ENCODE data around the gene OR52I1. TPM values are rescaled to one million over a fixed set of nuclear protein-coding genes. Genes with fewer than 3 reads are reported as not detected.

Gene OR52I1
- total RNA-seq, result not detected in 2 replicates

GRCh38 chr11:4593739-4594138 is at the start of gene OR52I1:
OR52I1 (plus strand) TSS chr11:4594039; CDS start chr11:4594039, 0 bp downstream.

GRCh38 chr11:4544891-4545290 is 48.9 kb upstream of the OR52I1 start, which contains the start of gene OR52M1:
OR52M1 (plus strand) TSS chr11:4545191; CDS start chr11:4545191, 0 bp downstream.

GRCh38 chr11:4581443-4581842 is 12.4 kb upstream of the OR52I1 start, which contains the start of gene OR52I2:
OR52I2 (plus strand) TSS chr11:4581743.

GRCh38 chr11:4607781-4608666 is 14.2 kb downstream of the OR52I1 start, which contains the start of gene TRIM68:
TRIM68 (minus strand) TSS chr11:4608231; CDS start chr11:4605504, 2,727 bp downstream.

GRCh38 chr11:4636962-4637661 is 43.3 kb downstream of the OR52I1 start, which contains the start of gene OR51D1:
OR51D1 (plus strand) TSS chr11:4637477; CDS start chr11:4639791, 2,314 bp downstream.

GRCh38 chr11:4643682-4644081 is 49.8 kb downstream of the OR52I1 start, which contains the start of gene OR51E1:
OR51E1 (plus strand) TSS chr11:4643982; CDS start chr11:4652527, 8,545 bp downstream.

Other genes starting within 250 kb of the OR52I1 start
- gene OR52B4, start 225.7 kb upstream of the OR52I1 start, total RNA-seq, result not detected in 2 replicates
- 24.0 and 30.1 TPM in 2 replicates for gene TRIM21, start 200.3 kb upstream of the OR52I1 start, total RNA-seq
- gene OR52K2, start 144.7 kb upstream of the OR52I1 start, total RNA-seq, result 0.09 TPM in 1 of 2 replicates, not detected in the other
- under 0.01 TPM in 1 of 2 replicates, not detected in the other for gene OR52K1, start 111.4 kb upstream of the OR52I1 start, total RNA-seq
- not detected in 2 replicates for gene OR52M1, start 48.8 kb upstream of the OR52I1 start, total RNA-seq
- not detected in 2 replicates for gene OR52I2, start 12.3 kb upstream of the OR52I1 start, total RNA-seq
- gene TRIM68, start 14.2 kb downstream of the OR52I1 start, total RNA-seq, result 7.9 and 10.5 TPM in 2 replicates
- not detected in 2 replicates for gene OR51D1, start 43.4 kb downstream of the OR52I1 start, total RNA-seq
- gene OR51E1, start 49.9 kb downstream of the OR52I1 start, total RNA-seq, result not detected in 2 replicates
- gene OR51E2, start 103.8 kb downstream of the OR52I1 start, total RNA-seq, result under 0.01 TPM in 1 of 2 replicates, not detected in the other
- not detected in 2 replicates for gene MMP26, start 110.7 kb downstream of the OR52I1 start, total RNA-seq
- not detected in 2 replicates for gene OR51F1, start 175.9 kb downstream of the OR52I1 start, total RNA-seq
- not detected in 2 replicates for gene OR52R1, start 210.3 kb downstream of the OR52I1 start, total RNA-seq
- not detected in 2 replicates for gene OR51F2, start 227.3 kb downstream of the OR52I1 start, total RNA-seq